ENCODE results near the gene DHRS12.

The DHRS12 gene, protein sequence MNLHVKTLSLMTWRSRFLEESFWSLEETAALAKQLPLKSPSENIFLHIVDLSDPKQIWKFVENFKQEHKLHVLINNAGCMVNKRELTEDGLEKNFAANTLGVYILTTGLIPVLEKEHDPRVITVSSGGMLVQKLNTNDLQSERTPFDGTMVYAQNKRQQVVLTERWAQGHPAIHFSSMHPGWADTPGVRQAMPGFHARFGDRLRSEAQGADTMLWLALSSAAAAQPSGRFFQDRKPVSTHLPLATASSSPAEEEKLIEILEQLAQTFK

DNA sequence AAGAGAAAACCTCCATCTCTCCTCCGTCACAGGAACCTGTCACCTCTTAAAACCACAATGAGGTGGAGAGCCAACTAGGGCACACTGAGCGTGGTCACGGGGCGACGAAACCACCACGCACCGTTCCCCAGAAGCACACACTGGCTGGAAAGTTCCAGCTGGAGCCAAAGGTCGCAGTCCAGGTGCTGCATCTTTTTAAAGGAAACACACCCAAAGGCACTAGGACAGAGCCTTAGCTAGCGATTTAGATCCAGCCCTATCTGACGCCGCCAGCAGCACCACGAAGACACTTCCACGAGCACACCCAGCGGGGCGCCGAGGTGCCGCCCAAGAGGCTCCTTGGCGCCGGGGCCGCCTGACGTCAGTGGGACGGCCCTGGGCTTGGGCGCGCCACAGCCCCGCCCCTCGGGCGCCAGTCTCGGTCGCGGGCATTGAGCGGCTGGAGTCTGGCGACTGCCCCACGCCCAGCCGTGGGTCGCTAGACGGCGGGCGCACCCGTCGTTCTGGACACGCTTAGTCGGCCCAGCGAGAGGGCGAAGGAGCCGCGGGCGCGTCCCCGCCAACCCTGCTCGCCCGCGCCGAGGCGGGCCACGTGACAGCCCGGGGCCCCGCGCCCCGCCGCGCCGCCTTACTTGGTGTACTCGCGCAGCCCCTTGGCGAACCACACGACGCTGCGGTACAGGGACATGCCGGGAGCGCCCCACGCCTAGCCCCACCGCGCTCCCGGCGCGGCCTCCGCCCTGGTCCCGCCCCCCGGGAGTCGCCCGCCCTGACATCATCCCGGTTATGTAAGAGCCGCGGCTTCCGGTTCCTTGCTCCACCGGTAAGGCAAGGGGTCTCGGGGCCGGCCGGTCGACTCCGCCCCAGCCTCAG is at the start of gene DHRS12:
Gene DHRS12, minus strand, starts transcription at position 742 of the 873 bp plus-strand sequence. CDS start 4,504 bp downstream, outside the sequence.
- no peak for TF ChIP-seq CTCF (IDR thresholded peaks at IDR 0.05; ENCODE audit: control insufficient read depth, insufficient read depth, low read depth, low read length, missing control alignments)
- H3K4me3 ChIP-seq (ENCODE audit: control insufficient read depth, low read depth, low read length), result peak within 1 kb of the TSS; percentile 88
- no peak for DNase-seq (ENCODE audit: low read depth)

- DNase-seq (ENCODE audit: low read depth), result no peak
- peak; percentile 50 for TF ChIP-seq CTCF (IDR thresholded peaks at IDR 0.05; ENCODE audit: control insufficient read depth, insufficient read depth, low read depth, low read length, missing control alignments)
- H3K4me3 ChIP-seq (ENCODE audit: control insufficient read depth, low read depth, low read length), result no peak overlapping the region
Observed at GRCh38 chr13:51849145-51850101, 45.5 kb upstream of the DHRS12 start.

DNA sequence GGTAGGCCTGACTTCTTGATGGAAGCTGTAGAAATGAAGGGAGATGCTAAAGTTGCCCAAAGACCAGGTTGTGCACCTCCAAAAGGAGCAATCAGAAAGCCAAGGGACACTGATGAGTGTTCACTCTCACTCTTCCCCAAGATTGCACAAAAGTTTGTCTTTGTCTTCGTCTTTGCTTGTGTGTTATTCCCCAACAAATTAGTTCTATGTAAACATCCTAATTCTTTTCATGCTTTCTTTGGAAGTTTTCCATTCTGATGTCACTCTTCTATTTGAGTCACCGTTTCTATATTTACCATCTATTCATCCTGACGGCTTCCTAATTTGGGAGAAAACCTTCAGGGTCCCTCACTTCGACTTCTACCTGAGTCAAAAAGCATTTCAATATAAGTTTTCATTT is 44.7 kb upstream of the DHRS12 start:
- DNase-seq (ENCODE audit: low read depth), result peak; percentile 5
- TF ChIP-seq CTCF (IDR thresholded peaks at IDR 0.05; ENCODE audit: control insufficient read depth, insufficient read depth, low read depth, low read length, missing control alignments), result no peak
- no peak overlapping the region for H3K4me3 ChIP-seq (ENCODE audit: control insufficient read depth, low read depth, low read length)

DNA sequence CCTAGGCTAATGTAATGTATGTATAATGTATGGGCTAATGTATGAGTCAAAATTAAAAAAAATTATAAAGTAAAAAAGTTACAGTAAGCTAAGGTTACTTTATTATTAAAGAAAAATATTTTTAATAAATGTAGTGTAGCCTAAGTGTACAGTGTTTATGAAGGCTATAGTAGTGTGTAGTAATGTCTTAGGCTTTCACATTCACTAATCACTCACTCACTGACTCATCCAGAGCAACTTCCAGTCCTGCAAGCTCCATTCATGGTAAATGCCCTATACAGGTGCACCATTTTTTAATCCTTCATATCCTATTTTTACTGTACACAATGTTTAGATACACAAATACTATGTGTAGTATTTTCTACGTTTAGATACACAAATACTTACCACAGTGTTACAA is 42.8 kb upstream of the DHRS12 start:
- H3K4me3 ChIP-seq (ENCODE audit: control insufficient read depth, low read depth, low read length), result no peak overlapping the region
- DNase-seq (ENCODE audit: low read depth), result no peak
- no peak for TF ChIP-seq CTCF (IDR thresholded peaks at IDR 0.05; ENCODE audit: control insufficient read depth, insufficient read depth, low read depth, low read length, missing control alignments)

- H3K4me3 ChIP-seq (ENCODE audit: control insufficient read depth, low read depth, low read length), result no peak overlapping the region
- no peak for TF ChIP-seq CTCF (IDR thresholded peaks at IDR 0.05; ENCODE audit: control insufficient read depth, insufficient read depth, low read depth, low read length, missing control alignments)
- no peak for DNase-seq (ENCODE audit: low read depth)
Observed at GRCh38 chr13:51845574-51846318, 41.8 kb upstream of the DHRS12 start.
